GM23248 (cell line): ENCODE measurements around the gene STRIP2. TPM values are rescaled to one million over a fixed set of nuclear protein-coding genes. Genes with fewer than 3 reads are reported as not detected.

Source experiments
- DNase-seq: peaks from one replicate; pipeline ENCODE4 v3.0.0-alpha.2; 2015
- H2AFZ ChIP-seq: fragments of 200-600 bp; sonication (generic); 2 replicates; pipeline ENCODE4 v1.6.1; 2016; ENCODE audit warnings: antibody characterized with exemption
- H3F3A ChIP-seq: fragments of 200-600 bp; sonication (generic); 2 replicates; pipeline ENCODE4 v1.6.1; 2016; ENCODE audit warnings: mild to moderate bottlenecking, antibody characterized with exemption, mixed run types; ENCODE audit not compliant: insufficient read depth
- H3K27ac ChIP-seq: fragments of 200-600 bp; sonication (generic); 2 replicates; pipeline ENCODE4 v1.5.1; 2016; ENCODE audit warnings: mild to moderate bottlenecking
- H3K27me3 ChIP-seq: fragments of 200-600 bp; sonication (generic); replicated peaks from 2 replicates; pipeline ENCODE4 v1.6.1; 2016; ENCODE audit warnings: mild to moderate bottlenecking; ENCODE audit not compliant: insufficient read depth
- H3K36me3 ChIP-seq: fragments of 200-600 bp; sonication (generic); 2 replicates; pipeline ENCODE4 v1.6.1; 2016; ENCODE audit warnings: low read depth, mild to moderate bottlenecking
- H3K4me1 ChIP-seq: fragments of 200-600 bp; sonication (generic); 2 replicates; pipeline ENCODE4 v1.6.1; 2016; ENCODE audit warnings: mild to moderate bottlenecking; ENCODE audit not compliant: insufficient read depth
- H3K4me2 ChIP-seq: fragments of 200-600 bp; sonication (generic); one replicate; pipeline ENCODE4 v1.6.1; 2016; ENCODE audit warnings: mild to moderate bottlenecking; ENCODE audit not compliant: unreplicated experiment
- H3K4me3 ChIP-seq: fragments of 200-600 bp; sonication (generic); 2 replicates; pipeline ENCODE4 v1.5.1; 2016; ENCODE audit warnings: mild to moderate bottlenecking
- H3K79me2 ChIP-seq: fragments of 200-600 bp; sonication (generic); 2 replicates; pipeline ENCODE4 v1.6.1; 2016; ENCODE audit warnings: mild to moderate bottlenecking; ENCODE audit not compliant: insufficient read depth
- H3K9ac ChIP-seq: fragments of 200-600 bp; sonication (generic); 2 replicates; pipeline ENCODE4 v1.6.1; 2016; ENCODE audit warnings: mild to moderate bottlenecking
- H3K9me2 ChIP-seq: fragments of 200-600 bp; sonication (generic); 2 replicates; pipeline ENCODE4 v1.6.1; 2016; ENCODE audit warnings: mixed run types, mild to moderate bottlenecking, moderate library complexity; ENCODE audit not compliant: insufficient read depth
- H3K9me3 ChIP-seq: fragments of 200-600 bp; sonication (generic); one replicate; pipeline ENCODE4 v1.6.1; 2017; ENCODE audit warnings: low read depth
- H4K20me1 ChIP-seq: fragments of 200-600 bp; sonication (generic); 2 replicates; pipeline ENCODE4 v1.6.0; 2016; ENCODE audit not compliant: insufficient read depth
- EZH2 ChIP-seq: fragments of 200-600 bp; sonication (generic); IDR thresholded peaks from 2 replicates; pipeline ENCODE4 v1.6.1; 2018; ENCODE audit warnings: antibody characterized with exemption, mild to moderate bottlenecking; ENCODE audit not compliant: insufficient read depth, poor library complexity, severe bottlenecking
- EZH2phosphoT487 ChIP-seq: fragments of 200-600 bp; sonication (generic); IDR thresholded peaks from 2 replicates; pipeline ENCODE4 v1.6.1; 2018; ENCODE audit warnings: antibody characterized with exemption, moderate library complexity, mild to moderate bottlenecking, low read depth; ENCODE audit not compliant: insufficient read depth
- WGBS, 2 experiments: methylation state at CpG; one replicate each; pipeline ENCODE4 v1.1.6; 2015 to 2017; ENCODE audit warnings: low lambda C conversion rate in 2 of 2, low coverage in 1 of 2; ENCODE audit errors: missing lambda C conversion rate in 2 of 2; 5-methylcytosine and 5-hydroxymethylcytosine counted together
- in situ Hi-C: fragments of 300-500 bp; cut with MboI; formaldehyde crosslinking; loops from 2 replicates; pipeline ENCODE4 v1.15.0; 2020
- polyA plus RNA-seq: library from polyadenylated mRNA; unstranded; fragments of >200 nt; fragmentation: Nextera tagmentation; extraction: Ambion mirVana; gene quantifications from 2 replicates; pipeline ENCODE4 v1.2.1, GENCODE V29; 2016
- total RNA-seq: library from RNA; depleted of rRNA; stranded (reverse); fragments of >200 nt; shearing (Covaris generic); gene quantifications from 2 replicates; pipeline ENCODE4 v1.2.3, GENCODE V29; 2014

Gene STRIP2
- total and polyA plus RNA-seq, 2 experiments from 2014 or later, result 1.5 to 2.2 TPM

DNA sequence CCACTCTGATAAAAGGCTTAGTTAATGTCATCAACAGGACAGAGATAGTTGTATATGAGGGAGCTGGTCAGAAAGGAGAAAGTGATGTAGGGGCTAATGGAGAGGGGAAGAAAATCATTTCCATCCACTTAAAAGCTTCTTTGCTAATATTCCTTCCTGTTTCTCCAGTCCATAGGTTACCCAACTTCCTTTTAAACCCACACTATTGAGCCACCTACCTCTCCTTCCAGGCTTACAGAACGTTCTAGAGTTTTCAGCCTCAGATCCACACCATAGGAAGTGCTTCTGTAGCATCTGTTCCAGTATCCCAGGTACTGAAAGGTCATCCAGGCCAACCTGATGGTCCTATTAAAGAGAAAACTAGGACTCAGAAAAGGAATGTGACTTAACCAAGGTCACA, 28.2 kb downstream of the STRIP2 start:
- TF ChIP-seq EZH2phosphoT487, result no peak
- TF ChIP-seq EZH2, result no peak
- Histone ChIP-seq H3K9me2 (no peaks in the 10 kb centered on the region), H3K27me3 (no peaks in the 10 kb centered on the region), H3K4me3 (no peak overlapping the region), H3K79me2 (no peaks in the 10 kb centered on the region), H3K36me3 (no peaks in the 10 kb centered on the region), H3F3A (0 out of 2 replicates have a peak, but pooled peaks cover 2% of the 10 kb centered on the region), H3K4me2 (no peak overlapping the region), H2AFZ (no peak overlapping the region), H3K27ac (no peak overlapping the region), H3K9ac (no peak overlapping the region), H3K4me1 (peaks cover 9% of the 10 kb centered on the region), H3K9me3 (no peaks in the 10 kb centered on the region), H4K20me1 (no peaks in the 10 kb centered on the region)
- in situ Hi-C loops, result loop anchor here (10.0 kb wide), 1 partner anchor 98 kb away; no protein-coding TSS in a partner anchor
- no peak for DNase-seq
- 50 to 55% methylated on average over 1 of the region's 1 CpG for WGBS, 2 experiments

GRCh38 chr7:129464194-129464593, 30.0 kb downstream of the STRIP2 start:
- H3K79me2 ChIP-seq, result no peaks in the 10 kb centered on the region
- peaks cover 23% of the 10 kb centered on the region for H3K4me1 ChIP-seq
- in situ Hi-C loops, result loop anchor here (10.0 kb wide), 1 partner anchor 99 kb away; no protein-coding TSS in a partner anchor
- no peak overlapping the region for H3K27ac ChIP-seq
- no peak for DNase-seq
- H4K20me1 ChIP-seq, result no peaks in the 10 kb centered on the region
- no peak for TF ChIP-seq EZH2phosphoT487
- no peak for TF ChIP-seq EZH2
- H3K36me3 ChIP-seq, result no peaks in the 10 kb centered on the region
- H3K9ac ChIP-seq, result no peak overlapping the region
- no peak overlapping the region for H2AFZ ChIP-seq
- H3K4me3 ChIP-seq, result no peak overlapping the region
- no peaks in the 10 kb centered on the region for H3K9me2 ChIP-seq
- H3K9me3 ChIP-seq, result no peaks in the 10 kb centered on the region
- H3F3A ChIP-seq, result peaks cover 8% of the 10 kb centered on the region; the same call in 1 of the 2 replicates
- 96 to 97% methylated on average over 4 of the region's 4 CpGs for WGBS, 2 experiments
- no peak overlapping the region for H3K4me2 ChIP-seq
- H3K27me3 ChIP-seq, result no peaks in the 10 kb centered on the region

- Histone ChIP-seq H3K9ac (no peak overlapping the region), H3K4me2 (no peak overlapping the region), H2AFZ (no peak overlapping the region), H4K20me1 (no peaks in the 10 kb centered on the region), H3K9me3 (no peaks in the 10 kb centered on the region), H3K4me1 (peaks cover 26% of the 10 kb centered on the region), H3K79me2 (no peaks in the 10 kb centered on the region), H3K4me3 (no peak overlapping the region), H3K27ac (no peak overlapping the region), H3K9me2 (no peaks in the 10 kb centered on the region), H3K27me3 (no peaks in the 10 kb centered on the region), H3F3A (peaks cover 8% of the 10 kb centered on the region; the same call in 1 of the 2 replicates), H3K36me3 (no peaks in the 10 kb centered on the region)
- in situ Hi-C loops, result loop anchor here (10.0 kb wide), 1 partner anchor 100 kb away; no protein-coding TSS in a partner anchor
- TF ChIP-seq EZH2phosphoT487, result no peak
- no peak for TF ChIP-seq EZH2
- no peak for DNase-seq
- WGBS, 2 experiments, result 66 to 86% methylated on average over 2 of the region's 2 CpGs
Observed at GRCh38 chr7:129465080-129465479, 30.8 kb downstream of the STRIP2 start.

DNA sequence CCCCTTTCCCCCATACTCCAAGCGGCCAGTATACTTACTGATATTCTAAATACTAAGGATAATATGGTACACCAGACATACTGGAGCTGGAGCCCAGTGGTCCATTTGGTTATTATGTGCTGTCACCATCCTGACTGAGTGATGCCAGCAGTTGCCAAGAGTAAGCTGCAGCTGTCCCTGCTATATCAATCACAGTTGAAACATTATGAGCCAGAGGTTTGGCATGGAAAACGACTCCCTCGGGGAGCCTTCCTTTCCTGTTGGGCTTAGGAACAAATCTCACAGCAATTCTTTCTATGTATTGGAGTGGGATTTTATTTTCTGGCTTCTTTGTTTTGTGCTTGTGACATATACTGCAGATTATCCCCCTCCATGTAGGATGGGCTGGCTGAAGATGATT, 32.6 kb downstream of the STRIP2 start:
- peaks cover 35% of the 10 kb centered on the region for H3K4me1 ChIP-seq
- H3K36me3 ChIP-seq, result no peaks in the 10 kb centered on the region
- no peak overlapping the region for H3K9ac ChIP-seq
- H3K4me2 ChIP-seq, result no peak overlapping the region
- H4K20me1 ChIP-seq, result no peaks in the 10 kb centered on the region
- TF ChIP-seq EZH2 (no peak), EZH2phosphoT487 (no peak)
- H3K4me3 ChIP-seq, result no peak overlapping the region
- peaks cover 18% of the 10 kb centered on the region for H3F3A ChIP-seq
- H3K9me3 ChIP-seq, result no peaks in the 10 kb centered on the region
- no peaks in the 10 kb centered on the region for H3K9me2 ChIP-seq
- in situ Hi-C loops, result loop anchor here (10.0 kb wide), 1 partner anchor 102 kb away; no protein-coding TSS in a partner anchor
- no peak for DNase-seq
- no peaks in the 10 kb centered on the region for H3K79me2 ChIP-seq
- WGBS, 2 experiments, result 56 to 67% methylated on average over 3 of the region's 3 CpGs
- H3K27ac ChIP-seq, result no peak overlapping the region
- no peak overlapping the region for H2AFZ ChIP-seq
- H3K27me3 ChIP-seq, result no peaks in the 10 kb centered on the region

GRCh38 chr7:129468087-129468486, 33.9 kb downstream of the STRIP2 start:
- Histone ChIP-seq H3K27ac (peak overlapping the region; percentile 28), H3K9me2 (no peaks in the 10 kb centered on the region), H3K4me1 (peaks cover 40% of the 10 kb centered on the region), H3K9ac (no peak overlapping the region), H3K27me3 (no peaks in the 10 kb centered on the region), H3K9me3 (no peaks in the 10 kb centered on the region), H3K4me2 (peak overlapping the region; percentile 43), H2AFZ (no peak overlapping the region), H3F3A (peaks cover 22% of the 10 kb centered on the region), H3K4me3 (no peak overlapping the region), H4K20me1 (no peaks in the 10 kb centered on the region), H3K36me3 (no peaks in the 10 kb centered on the region), H3K79me2 (no peaks in the 10 kb centered on the region)
- 68 to 69% methylated on average over 1 of the region's 1 CpG for WGBS, 2 experiments
- in situ Hi-C loops, result loop anchor here (10.0 kb wide), 1 partner anchor 103 kb away; no protein-coding TSS in a partner anchor
- TF ChIP-seq EZH2 (no peak), EZH2phosphoT487 (no peak)
- DNase-seq, result peak; percentile 83
